Muscle of leg (tissue), 11 donors: ENCODE measurements around the gene TFAP2E. TPM values are rescaled to one million over a fixed set of nuclear protein-coding genes. Genes with fewer than 3 reads are reported as not detected.
"Not testable (repeated sequence)": the region's sequence is repeated elsewhere in the genome, so short reads cannot be mapped to it uniquely, and the experiment has no call there.

Source experiments
- DNase-seq: peaks from one replicate; pipeline ENCODE4 v3.0.0; 2013
- H3K27ac ChIP-seq: one replicate; pipeline ENCODE4 v1.5.1; 2013; ENCODE audit warnings: mild to moderate bottlenecking, low read length, control low read depth
- H3K27me3 ChIP-seq: one replicate; pipeline ENCODE4 v1.6.1; 2013; ENCODE audit warnings: low read length; ENCODE audit not compliant: control insufficient read depth, insufficient read depth
- H3K36me3 ChIP-seq: one replicate; pipeline ENCODE4 v1.6.1; 2013; ENCODE audit warnings: low read length; ENCODE audit not compliant: control insufficient read depth, insufficient read depth
- H3K4me1 ChIP-seq: one replicate; pipeline ENCODE4 v1.6.1; 2013; ENCODE audit warnings: low read length; ENCODE audit not compliant: control insufficient read depth, insufficient read depth
- H3K4me3 ChIP-seq: one replicate; pipeline ENCODE4 v1.5.1; 2013; ENCODE audit warnings: low read length, control low read depth
- H3K9me3 ChIP-seq: replicated peaks from 2 replicates; pipeline ENCODE4 v1.6.1; 2013; ENCODE audit warnings: low read depth, low read length; ENCODE audit not compliant: control insufficient read depth
- WGBS: methylation state at CpG from one replicate; pipeline ENCODE4 v1.1.5; 2013; ENCODE audit warnings: missing lambda C conversion rate; ENCODE audit not compliant: insufficient coverage; 5-methylcytosine and 5-hydroxymethylcytosine counted together
- polyA plus RNA-seq, 8 donors: library from polyadenylated mRNA; unstranded; fragments of 120-200 nt; gene quantifications; one replicate each; pipeline versions ENCODE4 v1.2.1 to v1.2.3, GENCODE V29; 2013; ENCODE audit warnings: inconsistent platforms in 1 of 8, low replicate concordance in 1 of 8; ENCODE audit not compliant: insufficient read length in 8 of 8, insufficient read depth in 1 of 8
- total RNA-seq: library from RNA; stranded (reverse); fragments of 120-200 nt; gene quantifications from one replicate; pipeline ENCODE4 v1.2.4, GENCODE V29; 2013

The TFAP2E gene
- total and polyA plus RNA-seq, 9 donors, result 0.37 to 0.94 (median 0.80) TPM

- no peak for DNase-seq
Measured at GRCh38 chr1:35572296-35572695, 818 bp upstream of the TFAP2E start.

DNA sequence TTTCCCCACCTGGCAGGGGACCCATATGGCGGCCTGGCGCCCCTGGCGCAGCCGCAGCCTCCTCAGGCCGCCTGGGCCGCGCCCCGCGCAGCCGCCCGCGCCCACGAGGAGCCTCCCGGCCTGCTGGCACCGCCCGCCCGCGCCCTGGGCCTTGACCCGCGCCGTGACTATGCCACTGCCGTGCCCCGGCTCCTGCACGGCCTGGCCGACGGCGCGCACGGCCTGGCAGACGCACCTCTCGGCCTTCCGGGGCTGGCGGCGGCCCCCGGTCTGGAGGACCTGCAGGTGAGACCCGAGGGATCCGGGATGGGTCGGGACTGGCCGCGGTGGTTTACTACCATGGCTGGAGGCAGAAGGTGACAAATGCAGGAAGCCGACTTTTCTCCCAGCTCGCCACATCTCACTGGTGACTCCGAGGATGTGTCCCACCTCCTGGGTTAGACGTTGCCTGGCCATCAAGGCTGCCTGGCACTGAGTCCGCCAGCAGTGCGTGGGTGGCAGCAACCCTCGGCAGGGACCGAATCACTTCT lies 1.1 kb downstream of the TFAP2E start:
- Histone ChIP-seq H3K4me3 (no peak overlapping the region), H3K4me1 (peaks cover 29% of the 10 kb centered on the region), H3K27me3 (peaks cover 87% of the 10 kb centered on the region), H3K9me3 (no peaks in the 10 kb centered on the region), H3K36me3 (no peaks in the 10 kb centered on the region), H3K27ac (no peak overlapping the region)
- DNase-seq, result no peak
- 23% methylated on average over 48 of the region's 48 CpGs for WGBS

More at GRCh38 chr1:35572296-35572695, 818 bp upstream of the TFAP2E start:
- H3K9me3 ChIP-seq, result no peaks in the 10 kb centered on the region
- H3K27me3 ChIP-seq, result peaks cover 71% of the 10 kb centered on the region
- 64% methylated on average over 2 of the region's 2 CpGs for WGBS
- H3K27ac ChIP-seq, result no peak overlapping the region
- peaks cover 19% of the 10 kb centered on the region for H3K4me1 ChIP-seq
- peaks cover under 1% of the 10 kb centered on the region for H3K36me3 ChIP-seq
- H3K4me3 ChIP-seq, result no peak overlapping the region

- Histone ChIP-seq H3K4me3 (no peak overlapping the region), H3K27ac (no peak overlapping the region), H3K27me3 (peaks cover 91% of the 10 kb centered on the region), H3K9me3 (no peaks in the 10 kb centered on the region), H3K36me3 (no peaks in the 10 kb centered on the region), H3K4me1 (peaks cover 29% of the 10 kb centered on the region)
- DNase-seq, result no peak
- WGBS, result 58% methylated on average over 26 of the region's 30 CpGs
Measured at GRCh38 chr1:35574655-35575415, 1.7 kb downstream of the TFAP2E start.

- Histone ChIP-seq H3K9me3 (no peaks in the 10 kb centered on the region), H3K36me3 (no peaks in the 10 kb centered on the region), H3K27ac (no peak overlapping the region), H3K4me1 (peaks cover 29% of the 10 kb centered on the region), H3K27me3 (peaks cover 87% of the 10 kb centered on the region), H3K4me3 (no peak overlapping the region)
- WGBS, result 73% methylated on average over 3 of the region's 5 CpGs
- DNase-seq, result no peak
Measured at GRCh38 chr1:35575416-35575958, 2.4 kb downstream of the TFAP2E start.

GRCh38 chr1:35576061-35576765 lies 3.1 kb downstream of the TFAP2E start:
- no peaks in the 10 kb centered on the region for H3K9me3 ChIP-seq
- DNase-seq, result no peak
- no peak overlapping the region for H3K4me3 ChIP-seq
- WGBS, result 39% methylated on average over 10 of the region's 10 CpGs
- H3K36me3 ChIP-seq, result no peaks in the 10 kb centered on the region
- H3K27me3 ChIP-seq, result peaks cover 80% of the 10 kb centered on the region
- no peak overlapping the region for H3K27ac ChIP-seq
- H3K4me1 ChIP-seq, result peaks cover 29% of the 10 kb centered on the region

DNA sequence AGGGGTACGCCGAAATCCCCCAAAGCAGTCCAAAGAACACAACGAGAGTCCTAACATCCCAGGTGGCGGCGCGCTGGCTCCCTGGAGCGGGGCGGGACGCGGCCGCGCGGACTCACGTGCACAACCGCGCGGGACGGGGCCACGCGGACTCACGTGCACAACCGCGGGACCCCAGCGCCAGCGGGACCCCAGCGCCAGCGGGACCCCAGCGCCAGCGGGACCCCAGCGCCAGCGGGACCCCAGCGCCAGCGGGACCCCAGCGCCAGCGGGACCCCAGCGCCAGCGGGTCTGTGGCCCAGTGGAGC lies 3.6 kb downstream of the TFAP2E start:
- peaks cover 75% of the 10 kb centered on the region for H3K27me3 ChIP-seq
- not testable (repeated sequence) for H3K36me3 ChIP-seq, DNase-seq, H3K4me3 ChIP-seq, H3K27ac ChIP-seq, H3K9me3 ChIP-seq
- 5% methylated on average over 35 of the region's 37 CpGs for WGBS
- H3K4me1 ChIP-seq, result peaks cover 29% of the 10 kb centered on the region

- Histone ChIP-seq H3K9me3 (no peaks in the 10 kb centered on the region), H3K27ac (no peak overlapping the region), H3K36me3 (no peaks in the 10 kb centered on the region), H3K4me3 (peak overlapping the region; percentile 32), H3K4me1 (peaks cover 29% of the 10 kb centered on the region), H3K27me3 (peaks cover 68% of the 10 kb centered on the region)
- WGBS, result 3% methylated on average over 53 of the region's 70 CpGs
- DNase-seq, result no peak
Measured at GRCh38 chr1:35577071-35577998, 4.2 kb downstream of the TFAP2E start.

DNA sequence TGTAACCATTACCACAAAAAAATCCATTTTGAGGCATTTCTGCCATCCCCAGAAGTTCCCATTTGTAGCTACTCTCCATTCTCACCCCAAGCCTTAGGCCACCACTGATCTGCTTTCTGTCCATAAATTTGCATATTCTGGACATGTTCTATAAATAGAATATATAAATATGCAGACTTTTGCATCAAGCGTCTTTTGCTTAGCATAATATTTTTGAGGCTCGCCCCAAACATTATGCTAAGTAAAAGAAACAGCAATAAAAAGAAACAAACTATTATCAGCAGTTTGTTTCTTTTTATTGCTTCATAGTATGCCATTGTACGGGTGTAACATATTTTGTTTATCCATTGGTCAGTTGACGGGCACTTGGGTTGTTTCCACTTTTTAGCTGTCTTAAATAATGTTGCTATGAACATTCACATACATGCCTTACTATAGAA lies 7.9 kb downstream of the TFAP2E start:
- WGBS, result no CpG with 5 or more reads among the region's 4 CpGs
- Histone ChIP-seq H3K9me3 (no peaks in the 10 kb centered on the region), H3K4me1 (peaks cover 16% of the 10 kb centered on the region), H3K36me3 (no peaks in the 10 kb centered on the region), H3K27ac (no peak overlapping the region), H3K27me3 (peaks cover 33% of the 10 kb centered on the region), H3K4me3 (no peak overlapping the region)
- DNase-seq, result no peak

GRCh38 chr1:35581621-35582020 lies 8.5 kb downstream of the TFAP2E start:
- H3K27ac ChIP-seq, H3K36me3 ChIP-seq, H3K4me3 ChIP-seq, DNase-seq, H3K9me3 ChIP-seq: not testable (repeated sequence)
- H3K4me1 ChIP-seq, result peaks cover 16% of the 10 kb centered on the region
- WGBS, result 93% methylated on average over 6 of the region's 9 CpGs
- peaks cover 27% of the 10 kb centered on the region for H3K27me3 ChIP-seq
